ENCODE measurements around the gene ATXN7L1.

GRCh38 chr7:105807448-105807762 lies 69.0 kb downstream of the ATXN7L1 start:
- TF ChIP-seq, protein P1, sequence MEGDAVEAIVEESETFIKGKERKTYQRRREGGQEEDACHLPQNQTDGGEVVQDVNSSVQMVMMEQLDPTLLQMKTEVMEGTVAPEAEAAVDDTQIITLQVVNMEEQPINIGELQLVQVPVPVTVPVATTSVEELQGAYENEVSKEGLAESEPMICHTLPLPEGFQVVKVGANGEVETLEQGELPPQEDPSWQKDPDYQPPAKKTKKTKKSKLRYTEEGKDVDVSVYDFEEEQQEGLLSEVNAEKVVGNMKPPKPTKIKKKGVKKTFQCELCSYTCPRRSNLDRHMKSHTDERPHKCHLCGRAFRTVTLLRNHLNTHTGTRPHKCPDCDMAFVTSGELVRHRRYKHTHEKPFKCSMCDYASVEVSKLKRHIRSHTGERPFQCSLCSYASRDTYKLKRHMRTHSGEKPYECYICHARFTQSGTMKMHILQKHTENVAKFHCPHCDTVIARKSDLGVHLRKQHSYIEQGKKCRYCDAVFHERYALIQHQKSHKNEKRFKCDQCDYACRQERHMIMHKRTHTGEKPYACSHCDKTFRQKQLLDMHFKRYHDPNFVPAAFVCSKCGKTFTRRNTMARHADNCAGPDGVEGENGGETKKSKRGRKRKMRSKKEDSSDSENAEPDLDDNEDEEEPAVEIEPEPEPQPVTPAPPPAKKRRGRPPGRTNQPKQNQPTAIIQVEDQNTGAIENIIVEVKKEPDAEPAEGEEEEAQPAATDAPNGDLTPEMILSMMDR (IDR thresholded peaks at IDR 0.05), result no peak
- TF ChIP-seq EP300 (IDR thresholded peaks at IDR 0.05) (no peak), POLR2A (IDR thresholded peaks at IDR 0.05) (no peak), POLR2AphosphoS5 (IDR thresholded peaks at IDR 0.05) (no peak)
